HepG2 (cell line): ENCODE measurements around the gene SEC16A.

ENCODE experiments used
- MAFK ChIP-seq, 2 experiments: IDR thresholded peaks in 1 of 2; conservative IDR thresholded peaks in 1 of 2; 2 replicates each; pipeline ENCODE4 v1.6.1; 2011; ENCODE audit warnings: improper control_type of control experiment in 2 of 2, low read length in 2 of 2
- MEIS1 ChIP-seq: sonication (generic); formaldehyde crosslinking; IDR thresholded peaks from 2 replicates; pipeline ENCODE4 v1.9.0; 2021; ENCODE audit warnings: mild to moderate bottlenecking, missing genetic modification reagents, moderate library complexity, borderline replicate concordance
- MXI1 ChIP-seq: IDR thresholded peaks from 3 replicates; pipeline ENCODE4 v1.6.1; 2012; ENCODE audit warnings: low read depth, low read length, inconsistent platforms, borderline replicate concordance
- SETDB1 ChIP-seq: sonication (generic); formaldehyde crosslinking; IDR thresholded peaks from 2 replicates; pipeline ENCODE4 v1.5.1; 2020; ENCODE audit warnings: missing genetic modification reagents, mild to moderate bottlenecking, borderline replicate concordance
- SIN3B ChIP-seq: fragments of 150-350 bp; IDR thresholded peaks from 2 replicates; pipeline ENCODE4 v1.6.1; 2014; ENCODE audit warnings: low read length
- SMC3 ChIP-seq: IDR thresholded peaks from 2 replicates; pipeline ENCODE4 v1.6.1; 2011; ENCODE audit warnings: low read length, improper control_type of control experiment
- TAF1 ChIP-seq: sonication (generic); formaldehyde crosslinking; IDR thresholded peaks from 2 replicates; pipeline ENCODE4 v1.4.0; 2020; ENCODE audit warnings: missing genetic modification reagents
- ZNF333 ChIP-seq: sonication (generic); formaldehyde crosslinking; IDR thresholded peaks from 2 replicates; pipeline ENCODE4 v1.4.0; 2020; ENCODE audit warnings: mild to moderate bottlenecking, missing genetic modification reagents, borderline replicate concordance
- TF ChIP-seq, protein P1 (sequence below): sonication (generic); IDR thresholded peaks from 2 replicates; pipeline ENCODE4 v1.6.1; 2016; ENCODE audit warnings: low read depth, borderline replicate concordance

DNA sequence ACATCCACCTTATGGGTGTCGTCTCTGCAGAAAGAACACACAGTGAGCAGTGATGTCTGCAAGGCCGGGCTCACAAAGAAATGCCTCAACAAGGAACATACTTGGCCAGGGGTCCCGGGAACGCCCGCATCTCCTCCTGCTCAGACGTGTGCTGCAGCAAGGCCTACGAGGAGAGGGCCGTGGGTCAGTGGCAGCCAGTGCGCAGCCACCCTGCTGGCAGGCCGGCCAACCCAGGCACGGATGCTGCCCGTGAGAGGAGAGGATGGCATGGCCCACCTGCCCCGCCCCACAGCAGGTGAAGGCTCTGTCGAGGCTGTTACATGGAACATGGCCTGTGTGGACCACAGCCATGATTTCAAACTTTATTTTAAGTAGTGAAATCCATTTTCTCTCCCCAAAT is 19.3 kb downstream of the SEC16A start:
- TF ChIP-seq MAFK (conservative IDR thresholded peaks at IDR 0.05 in 1 of 2, IDR thresholded peaks at IDR 0.05 in 1 of 2; ENCODE audit: low read length in 2 of 2) = no peak
- TF ChIP-seq, protein P1, sequence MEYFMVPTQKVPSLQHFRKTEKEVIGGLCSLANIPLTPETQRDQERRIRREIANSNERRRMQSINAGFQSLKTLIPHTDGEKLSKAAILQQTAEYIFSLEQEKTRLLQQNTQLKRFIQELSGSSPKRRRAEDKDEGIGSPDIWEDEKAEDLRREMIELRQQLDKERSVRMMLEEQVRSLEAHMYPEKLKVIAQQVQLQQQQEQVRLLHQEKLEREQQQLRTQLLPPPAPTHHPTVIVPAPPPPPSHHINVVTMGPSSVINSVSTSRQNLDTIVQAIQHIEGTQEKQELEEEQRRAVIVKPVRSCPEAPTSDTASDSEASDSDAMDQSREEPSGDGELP = no peak
- TF ChIP-seq ZNF333 (CRISPR knock-in tag) = no peak
- no peak for TF ChIP-seq SMC3
- TF ChIP-seq SIN3B = no peak
- no peak for TF ChIP-seq TAF1 (CRISPR knock-in tag)
- TF ChIP-seq SETDB1 (CRISPR knock-in tag) = no peak
- no peak for TF ChIP-seq MXI1
- TF ChIP-seq MEIS1 (CRISPR knock-in tag) = no peak
